ENCODE data around the gene CGNL1.

CGNL1 gene

GRCh38 chr15:57572468-57572867, 196.2 kb downstream of the CGNL1 start:
- Histone ChIP-seq H3K27me3 (ENCODE audit: low read length) (peaks cover 3% of the 10 kb centered on the region; the same call in 1 of the 2 replicates), H3K9me3 (ENCODE audit: insufficient read depth, low read length) (no peaks in the 10 kb centered on the region), H3K4me2 (ENCODE audit: low read depth, low read length, poor library complexity, severe bottlenecking) (no peak overlapping the region), H3K9me2 (replicated peaks; ENCODE audit: insufficient read depth, low read length) (no peaks in the 10 kb centered on the region), H3K36me3 (ENCODE audit: low read length) (no peaks in the 10 kb centered on the region), H3K27ac (ENCODE audit: low read depth, low read length) (no peak overlapping the region), H3K79me2 (ENCODE audit: insufficient read depth, low read length) (no peaks in the 10 kb centered on the region), H4K20me1 (ENCODE audit: low read depth, low read length) (no peaks in the 10 kb centered on the region), H3K9ac (ENCODE audit: low read length) (no peak overlapping the region), H3F3A (ENCODE audit: insufficient read depth) (no peaks in the 10 kb centered on the region), H3K4me3 (ENCODE audit: insufficient read depth, low read length, poor library complexity, severe bottlenecking) (no peak overlapping the region), H2AFZ (ENCODE audit: low read depth, low read length, severe bottlenecking) (no peak overlapping the region)
- no peak for TF ChIP-seq EZH2phosphoT487 (conservative IDR thresholded peaks at IDR 0.05; ENCODE audit: low read length)
- TF ChIP-seq CTCF (IDR thresholded peaks at IDR 0.05; ENCODE audit: insufficient read depth, low read length, poor library complexity, severe bottlenecking), result no peak

DNA sequence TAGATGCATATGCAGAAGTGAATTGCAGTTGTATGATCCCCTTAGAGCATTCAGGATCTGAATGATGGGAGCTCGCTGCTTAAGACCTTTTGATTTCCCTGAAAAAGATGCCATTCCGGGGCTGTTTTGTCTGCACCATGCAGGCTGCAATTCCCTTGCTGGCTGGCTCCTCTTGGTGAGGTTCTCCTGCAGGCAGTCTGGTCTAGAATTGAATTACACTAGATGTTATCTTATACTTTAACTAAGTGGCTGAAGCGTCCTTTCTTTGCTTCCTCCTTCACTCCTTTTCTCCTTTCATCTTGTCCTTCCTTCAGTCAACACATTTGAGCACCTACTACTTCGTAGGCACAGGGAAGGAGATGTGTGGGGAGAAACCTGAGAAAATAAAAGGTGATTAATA, 196.8 kb downstream of the CGNL1 start:
- Histone ChIP-seq H4K20me1 (ENCODE audit: low read depth, low read length) (no peaks in the 10 kb centered on the region), H3K4me2 (ENCODE audit: low read depth, low read length, poor library complexity, severe bottlenecking) (no peak overlapping the region), H3F3A (ENCODE audit: insufficient read depth) (no peaks in the 10 kb centered on the region), H3K9me3 (ENCODE audit: insufficient read depth, low read length) (no peaks in the 10 kb centered on the region), H3K36me3 (ENCODE audit: low read length) (no peaks in the 10 kb centered on the region), H3K9me2 (replicated peaks; ENCODE audit: insufficient read depth, low read length) (no peaks in the 10 kb centered on the region), H3K27ac (ENCODE audit: low read depth, low read length) (no peak overlapping the region), H2AFZ (ENCODE audit: low read depth, low read length, severe bottlenecking) (no peak overlapping the region), H3K4me3 (ENCODE audit: insufficient read depth, low read length, poor library complexity, severe bottlenecking) (no peak overlapping the region), H3K9ac (ENCODE audit: low read length) (no peak overlapping the region), H3K27me3 (ENCODE audit: low read length) (peaks cover 3% of the 10 kb centered on the region; the same call in 1 of the 2 replicates), H3K79me2 (ENCODE audit: insufficient read depth, low read length) (no peaks in the 10 kb centered on the region)
- TF ChIP-seq EZH2phosphoT487 (conservative IDR thresholded peaks at IDR 0.05; ENCODE audit: low read length), result no peak
- no peak for TF ChIP-seq CTCF (IDR thresholded peaks at IDR 0.05; ENCODE audit: insufficient read depth, low read length, poor library complexity, severe bottlenecking)

DNA sequence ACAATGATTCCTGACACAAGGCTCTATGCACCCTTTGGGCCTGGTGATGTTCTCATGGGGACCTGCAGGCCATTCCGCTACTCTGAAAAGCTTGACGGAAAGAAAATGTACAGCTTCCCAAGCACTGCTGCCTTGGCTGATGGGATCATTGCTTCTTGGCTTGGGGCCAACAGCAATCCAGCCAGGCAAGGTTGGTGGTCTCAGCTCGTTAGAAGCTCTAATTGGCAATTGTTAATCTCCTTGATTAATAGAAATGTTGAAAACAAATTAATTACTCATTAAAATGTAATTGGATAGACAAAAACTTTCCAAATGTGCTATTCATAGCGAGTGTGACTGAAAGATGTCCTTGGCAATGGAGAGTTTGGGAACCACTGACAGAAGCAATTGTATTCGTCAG, 199.1 kb downstream of the CGNL1 start:
- TF ChIP-seq EZH2phosphoT487 (conservative IDR thresholded peaks at IDR 0.05; ENCODE audit: low read length), result no peak
- TF ChIP-seq CTCF (IDR thresholded peaks at IDR 0.05; ENCODE audit: insufficient read depth, low read length, poor library complexity, severe bottlenecking), result no peak
- H3K27ac ChIP-seq (ENCODE audit: low read depth, low read length), result no peak overlapping the region

More for the DNA sequence above, 199.1 kb downstream of the CGNL1 start:
- H2AFZ ChIP-seq (ENCODE audit: low read depth, low read length, severe bottlenecking), result no peak overlapping the region
- no peaks in the 10 kb centered on the region for H3K9me3 ChIP-seq (ENCODE audit: insufficient read depth, low read length)
- H3K27me3 ChIP-seq (ENCODE audit: low read length), result peaks cover 3% of the 10 kb centered on the region; the same call in 1 of the 2 replicates
- H3K9me2 ChIP-seq (replicated peaks; ENCODE audit: insufficient read depth, low read length), result no peaks in the 10 kb centered on the region
- H3F3A ChIP-seq (ENCODE audit: insufficient read depth), result no peaks in the 10 kb centered on the region
- H3K4me2 ChIP-seq (ENCODE audit: low read depth, low read length, poor library complexity, severe bottlenecking), result no peak overlapping the region
- H3K9ac ChIP-seq (ENCODE audit: low read length), result no peak overlapping the region
- H3K36me3 ChIP-seq (ENCODE audit: low read length), result no peaks in the 10 kb centered on the region
- H4K20me1 ChIP-seq (ENCODE audit: low read depth, low read length), result no peaks in the 10 kb centered on the region
- no peak overlapping the region for H3K4me3 ChIP-seq (ENCODE audit: insufficient read depth, low read length, poor library complexity, severe bottlenecking)
- no peaks in the 10 kb centered on the region for H3K79me2 ChIP-seq (ENCODE audit: insufficient read depth, low read length)

All from SU-DHL-6 (cell line).